Subcutaneous adipose tissue (tissue), 4 donors: ENCODE data around the gene CFAP100. TPM values are rescaled to one million over a fixed set of nuclear protein-coding genes. Genes with fewer than 3 reads are reported as not detected.

ENCODE experiments used
- CTCF ChIP-seq: fragments of 450-650 bp; IDR thresholded peaks from one replicate; pipeline ENCODE4 v1.5.1; 2016; ENCODE audit warnings: low read depth, mild to moderate bottlenecking, control low read depth, antibody characterized with exemption, moderate library complexity
- total RNA-seq, 4 donors: library from RNA; depleted of rRNA; stranded (reverse); fragments of >200 nt; gene quantifications; one replicate each; pipeline ENCODE4 v1.1.0, GENCODE V29; 2016

Gene CFAP100
- total RNA-seq, 4 donors from 2014 or later: not detected

GRCh38 chr3:126422121-126422520 is 27.4 kb downstream of the CFAP100 start:
- no peak for TF ChIP-seq CTCF

- no peak for TF ChIP-seq CTCF
Observed at GRCh38 chr3:126422571-126423091, 27.9 kb downstream of the CFAP100 start.

GRCh38 chr3:126423191-126424038 is 28.7 kb downstream of the CFAP100 start:
- TF ChIP-seq CTCF: no peak

GRCh38 chr3:126424039-126424717 is 29.5 kb downstream of the CFAP100 start:
- no peak for TF ChIP-seq CTCF

GRCh38 chr3:126424751-126425150 is 30.0 kb downstream of the CFAP100 start:
- no peak for TF ChIP-seq CTCF

GRCh38 chr3:126431103-126431534 is 36.4 kb downstream of the CFAP100 start:
- TF ChIP-seq CTCF: no peak
